SK-N-MC (cell line): ENCODE data around the gene CLIP4.

Experiments
- DNase-seq: peaks from one replicate; pipeline ENCODE4 v3.0.0-alpha.2; 2011; ENCODE audit warnings: low read depth, low spot score
- H3K27ac ChIP-seq: fragments of 200-600 bp; sonication (generic); 2 replicates; pipeline ENCODE4 v1.5.1; 2016; ENCODE audit warnings: mixed run types
- H3K36me3 ChIP-seq: fragments of 200-600 bp; sonication (generic); 2 replicates; pipeline ENCODE4 v1.6.1; 2017; ENCODE audit warnings: antibody characterized with exemption, low read length, mixed read lengths; ENCODE audit not compliant: insufficient read depth
- H3K4me3 ChIP-seq: fragments of 200-600 bp; sonication (generic); 2 replicates; pipeline ENCODE4 v1.5.1; 2016
- H3K9ac ChIP-seq: fragments of 200-600 bp; sonication (generic); 2 replicates; pipeline ENCODE4 v1.8.0; 2017; ENCODE audit warnings: mixed run types, mixed read lengths; ENCODE audit not compliant: insufficient read length
- H3K9me3 ChIP-seq: fragments of 200-600 bp; sonication (generic); 2 replicates; pipeline ENCODE4 v1.6.1; 2017; ENCODE audit warnings: low read depth, mild to moderate bottlenecking, antibody characterized with exemption, low read length, moderate library complexity, mixed read lengths
- EZH2 ChIP-seq: fragments of 200-600 bp; sonication (generic); IDR thresholded peaks from one replicate; pipeline ENCODE4 v1.6.1; 2017; ENCODE audit warnings: antibody characterized with exemption
- FOXP2 ChIP-seq: optimal IDR thresholded peaks from 2 replicates; pipeline ENCODE3; 2011; ENCODE audit warnings: mild to moderate bottlenecking, moderate library complexity; ENCODE audit not compliant: insufficient read depth; ENCODE audit errors: extremely low read length, control extremely low read depth
- POLR2AphosphoS5 ChIP-seq: IDR thresholded peaks from 2 replicates; pipeline ENCODE4 v1.6.1; 2012; ENCODE audit warnings: mild to moderate bottlenecking, low read depth, low read length, borderline replicate concordance

Gene CLIP4

GRCh38 chr2:29114946-29115609 is at the start of gene CLIP4:
TSS of gene CLIP4 (plus strand) at chr2:29115415. CDS start at chr2:29121389, 5,974 bp downstream.
- no peak for DNase-seq

GRCh38 chr2:29066271-29066860 is 48.8 kb upstream of the CLIP4 start:
- no peaks in the 10 kb centered on the region for H3K36me3 ChIP-seq
- H3K27ac ChIP-seq = no peak overlapping the region
- no peak for TF ChIP-seq FOXP2
- TF ChIP-seq POLR2AphosphoS5 = no peak
- TF ChIP-seq EZH2 = no peak
- H3K4me3 ChIP-seq = no peak overlapping the region
- DNase-seq = no peak
- H3K9me3 ChIP-seq = no peaks in the 10 kb centered on the region
- no peak overlapping the region for H3K9ac ChIP-seq

More at GRCh38 chr2:29114946-29115609, at the start of gene CLIP4:
- 0 out of 2 replicates have a peak within 1 kb of the TSS, but pooled peaks have one; percentile 3 for H3K27ac ChIP-seq
- no peaks in the 10 kb centered on the region for H3K9me3 ChIP-seq
- TF ChIP-seq EZH2 (no peak), POLR2AphosphoS5 (no peak), FOXP2 (no peak)
- H3K4me3 ChIP-seq = peak within 1 kb of the TSS; percentile 85
- peak within 1 kb of the TSS; percentile 73 for H3K9ac ChIP-seq
- no peaks in the 10 kb centered on the region for H3K36me3 ChIP-seq

GRCh38 chr2:29066997-29067605 is 48.1 kb upstream of the CLIP4 start:
- Histone ChIP-seq H3K9ac (no peak overlapping the region), H3K36me3 (no peaks in the 10 kb centered on the region), H3K9me3 (no peaks in the 10 kb centered on the region), H3K4me3 (no peak overlapping the region), H3K27ac (no peak overlapping the region)
- no peak for TF ChIP-seq EZH2
- TF ChIP-seq POLR2AphosphoS5 = no peak
- no peak for TF ChIP-seq FOXP2
- DNase-seq = no peak

GRCh38 chr2:29068513-29068912 is 46.7 kb upstream of the CLIP4 start:
- Histone ChIP-seq H3K27ac (no peak overlapping the region), H3K36me3 (no peaks in the 10 kb centered on the region), H3K4me3 (no peak overlapping the region), H3K9me3 (no peaks in the 10 kb centered on the region), H3K9ac (no peak overlapping the region)
- TF ChIP-seq POLR2AphosphoS5 (no peak), EZH2 (no peak), FOXP2 (no peak)
- no peak for DNase-seq

GRCh38 chr2:29070526-29070925 is 44.7 kb upstream of the CLIP4 start:
- no peak for TF ChIP-seq FOXP2
- TF ChIP-seq EZH2 = no peak
- TF ChIP-seq POLR2AphosphoS5 = no peak
- no peak overlapping the region for H3K9ac ChIP-seq

GRCh38 chr2:29071032-29071975 is 43.9 kb upstream of the CLIP4 start:
- Histone ChIP-seq H3K9me3 (no peaks in the 10 kb centered on the region), H3K4me3 (no peak overlapping the region), H3K9ac (no peak overlapping the region), H3K27ac (no peak overlapping the region), H3K36me3 (no peaks in the 10 kb centered on the region)
- no peak for DNase-seq
- TF ChIP-seq POLR2AphosphoS5 (no peak), EZH2 (no peak), FOXP2 (no peak)

More at GRCh38 chr2:29070526-29070925, 44.7 kb upstream of the CLIP4 start:
- Histone ChIP-seq H3K9me3 (no peaks in the 10 kb centered on the region), H3K36me3 (no peaks in the 10 kb centered on the region), H3K4me3 (no peak overlapping the region), H3K27ac (no peak overlapping the region)
- no peak for DNase-seq

GRCh38 chr2:29072251-29072650 is 43.0 kb upstream of the CLIP4 start:
- TF ChIP-seq FOXP2 (no peak), POLR2AphosphoS5 (no peak), EZH2 (no peak)
- DNase-seq = no peak
- no peaks in the 10 kb centered on the region for H3K9me3 ChIP-seq
- no peaks in the 10 kb centered on the region for H3K36me3 ChIP-seq
- H3K4me3 ChIP-seq = no peak overlapping the region
- no peak overlapping the region for H3K9ac ChIP-seq
- no peak overlapping the region for H3K27ac ChIP-seq
